ENCODE measurements around the gene SLC51B.
"Not testable (repeated sequence)": the region's sequence is repeated elsewhere in the genome, so short reads cannot be mapped to it uniquely, and the experiment has no call there.

Gene SLC51B

DNA sequence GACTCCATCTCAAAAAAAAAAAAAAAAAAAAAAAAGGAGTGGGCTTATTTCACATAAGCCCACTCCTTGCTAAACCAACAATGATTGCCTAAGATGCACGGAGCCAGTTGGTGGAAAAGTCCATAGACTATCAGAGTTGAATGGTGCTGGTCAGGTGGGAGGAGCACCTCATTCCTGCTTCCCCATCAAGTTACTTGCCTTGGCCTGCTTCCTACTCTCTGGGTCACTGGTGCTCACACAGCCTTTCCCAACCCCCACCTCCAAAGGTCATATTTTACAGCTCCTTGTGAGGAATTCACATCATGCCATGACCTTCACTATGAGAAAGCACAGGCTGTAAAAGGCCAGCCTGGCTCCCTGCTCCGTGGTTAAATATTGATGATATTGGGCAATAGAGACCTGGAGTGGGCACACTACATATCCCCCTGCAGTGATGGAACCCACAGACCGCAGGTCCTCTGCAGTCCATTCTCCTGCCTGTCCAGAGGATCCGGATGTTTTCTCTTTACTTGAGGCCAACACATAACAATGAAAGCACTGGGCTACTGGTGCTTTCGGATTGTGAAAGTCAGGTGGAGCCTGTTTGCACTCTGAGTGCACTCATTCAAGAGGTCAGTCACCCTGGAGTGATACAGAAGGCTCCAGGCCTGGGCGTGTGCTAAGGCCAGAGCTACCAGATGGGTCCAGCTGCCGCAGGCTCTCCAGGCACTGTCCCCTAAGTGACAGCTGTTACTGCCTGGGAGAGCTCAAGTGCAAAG is at the start of gene SLC51B:
Gene SLC51B, plus strand, starts transcription at position 664 of the 758 bp plus-strand sequence. CDS start 4,618 bp downstream, outside the sequence.
- Histone ChIP-seq H3K4me1 (peaks cover 18% of the 10 kb centered on the region), H3K27ac (no peak within 1 kb of the TSS), H3K27me3 (no peaks in the 10 kb centered on the region), H3K9me3 (no peaks in the 10 kb centered on the region), H4K20me1 (no peaks in the 10 kb centered on the region), H3K9ac (no peak within 1 kb of the TSS), H3K4me2 (no peak within 1 kb of the TSS), H3K36me3 (no peaks in the 10 kb centered on the region), H3K4me3 (no peak within 1 kb of the TSS)
- TF ChIP-seq Cebpa-rat (IDR thresholded peaks at IDR 0.05), result no peak

GRCh38 chr15:64997066-64997465 is 48.1 kb upstream of the SLC51B start:
- no peak overlapping the region for H3K9ac ChIP-seq
- no peak overlapping the region for H3K4me3 ChIP-seq
- no peaks in the 10 kb centered on the region for H3K27me3 ChIP-seq
- H3K9me3 ChIP-seq, result no peaks in the 10 kb centered on the region
- no peaks in the 10 kb centered on the region for H4K20me1 ChIP-seq
- TF ChIP-seq Cebpa-rat (IDR thresholded peaks at IDR 0.05), result no peak
- H3K36me3 ChIP-seq, result peaks cover 10% of the 10 kb centered on the region
- H3K27ac ChIP-seq, result no peak overlapping the region
- H3K4me1 ChIP-seq, result 0 out of 2 replicates have a peak, but pooled peaks cover 6% of the 10 kb centered on the region
- no peak overlapping the region for H3K4me2 ChIP-seq

GRCh38 chr15:64997745-64998375 is 47.3 kb upstream of the SLC51B start:
- H3K9ac ChIP-seq, result no peak overlapping the region
- peaks cover 18% of the 10 kb centered on the region for H3K36me3 ChIP-seq
- TF ChIP-seq Cebpa-rat (IDR thresholded peaks at IDR 0.05), result no peak
- no peaks in the 10 kb centered on the region for H3K9me3 ChIP-seq
- no peak overlapping the region for H3K27ac ChIP-seq
- no peaks in the 10 kb centered on the region for H4K20me1 ChIP-seq
- no peak overlapping the region for H3K4me2 ChIP-seq
- H3K4me1 ChIP-seq, result 0 out of 2 replicates have a peak, but pooled peaks cover 6% of the 10 kb centered on the region
- H3K4me3 ChIP-seq, result no peak overlapping the region
- H3K27me3 ChIP-seq, result no peaks in the 10 kb centered on the region

GRCh38 chr15:65004993-65005392 is 40.2 kb upstream of the SLC51B start:
- TF ChIP-seq Cebpa-rat (IDR thresholded peaks at IDR 0.05), result no peak
- no peak overlapping the region for H3K27ac ChIP-seq
- no peak overlapping the region for H3K4me3 ChIP-seq
- no peaks in the 10 kb centered on the region for H4K20me1 ChIP-seq
- H3K36me3 ChIP-seq, result peaks cover 54% of the 10 kb centered on the region
- H3K4me2 ChIP-seq, result no peak overlapping the region
- no peak overlapping the region for H3K9ac ChIP-seq
- no peaks in the 10 kb centered on the region for H3K4me1 ChIP-seq
- no peaks in the 10 kb centered on the region for H3K27me3 ChIP-seq
- no peaks in the 10 kb centered on the region for H3K9me3 ChIP-seq

DNA sequence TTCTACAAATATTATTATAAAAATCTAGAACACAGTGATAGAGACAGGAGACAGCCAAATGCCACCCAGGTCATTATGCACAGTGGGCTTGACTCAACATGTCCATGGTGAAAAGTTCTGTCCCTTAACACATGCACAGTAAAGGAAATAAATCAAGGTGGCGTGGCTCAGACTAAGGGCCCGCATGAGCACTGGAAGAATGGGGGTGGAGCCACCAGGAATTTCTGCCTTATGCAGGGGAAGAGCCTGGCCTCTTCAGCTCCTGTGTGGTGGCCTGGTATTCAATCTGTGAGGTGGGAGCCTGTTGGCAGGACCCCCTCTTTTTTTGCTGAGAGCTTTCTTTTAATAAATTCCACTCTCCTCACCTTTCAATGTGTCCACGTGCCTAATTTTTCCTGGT is 38.3 kb upstream of the SLC51B start:
- Histone ChIP-seq H4K20me1 (no peaks in the 10 kb centered on the region), H3K4me3 (no peak overlapping the region), H3K9me3 (no peaks in the 10 kb centered on the region), H3K4me1 (no peaks in the 10 kb centered on the region), H3K9ac (no peak overlapping the region), H3K27ac (no peak overlapping the region), H3K4me2 (no peak overlapping the region), H3K36me3 (peaks cover 59% of the 10 kb centered on the region), H3K27me3 (no peaks in the 10 kb centered on the region)
- no peak for TF ChIP-seq Cebpa-rat (IDR thresholded peaks at IDR 0.05)

GRCh38 chr15:65008983-65009382 is 36.2 kb upstream of the SLC51B start:
- TF ChIP-seq Cebpa-rat (IDR thresholded peaks at IDR 0.05), result no peak

DNA sequence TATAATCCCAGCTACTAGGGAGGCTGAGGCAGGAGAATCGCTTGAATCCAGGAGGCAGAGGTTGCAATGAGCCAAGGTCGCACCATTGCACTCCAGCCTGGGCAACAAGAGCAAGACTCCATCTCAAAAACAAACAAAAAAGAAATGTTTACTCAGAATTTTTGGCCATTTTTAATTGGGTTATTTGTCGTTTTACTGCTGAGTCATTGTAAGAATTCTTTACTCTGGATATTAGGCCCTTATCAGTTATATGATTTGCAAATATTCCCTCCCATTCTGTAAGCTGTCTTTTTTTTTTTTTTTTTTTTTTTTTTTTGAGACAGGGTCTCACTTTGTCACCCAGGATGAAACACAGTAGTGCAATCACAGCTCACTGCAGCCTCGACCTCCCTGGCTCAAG is 34.0 kb upstream of the SLC51B start:
- H3K9ac ChIP-seq, H4K20me1 ChIP-seq, H3K4me2 ChIP-seq, H3K27me3 ChIP-seq, H3K27ac ChIP-seq, H3K4me3 ChIP-seq, H3K4me1 ChIP-seq: not testable (repeated sequence)
- peaks cover 16% of the 10 kb centered on the region for H3K9me3 ChIP-seq
- peaks cover 63% of the 10 kb centered on the region for H3K36me3 ChIP-seq

More at GRCh38 chr15:65008983-65009382, 36.2 kb upstream of the SLC51B start:
- no peak overlapping the region for H3K4me2 ChIP-seq
- H3K36me3 ChIP-seq, result peaks cover 58% of the 10 kb centered on the region
- H3K4me3 ChIP-seq, result no peak overlapping the region
- H3K4me1 ChIP-seq, result no peaks in the 10 kb centered on the region
- no peak overlapping the region for H3K27ac ChIP-seq
- H3K27me3 ChIP-seq, result no peaks in the 10 kb centered on the region
- peaks cover 11% of the 10 kb centered on the region for H3K9me3 ChIP-seq
- H4K20me1 ChIP-seq, result no peaks in the 10 kb centered on the region
- H3K9ac ChIP-seq, result no peak overlapping the region

GRCh38 chr15:65020419-65020818 is 24.8 kb upstream of the SLC51B start:
- Histone ChIP-seq H3K4me1 (no peaks in the 10 kb centered on the region), H3K9me3 (no peaks in the 10 kb centered on the region), H4K20me1 (no peaks in the 10 kb centered on the region), H3K27me3 (no peaks in the 10 kb centered on the region), H3K27ac (no peak overlapping the region), H3K4me3 (no peak overlapping the region), H3K4me2 (no peak overlapping the region), H3K36me3 (peaks cover 80% of the 10 kb centered on the region), H3K9ac (no peak overlapping the region)
- TF ChIP-seq Cebpa-rat (IDR thresholded peaks at IDR 0.05), result no peak

- no peak overlapping the region for H3K9ac ChIP-seq
- H3K27ac ChIP-seq, result no peak overlapping the region
- no peak for TF ChIP-seq Cebpa-rat (IDR thresholded peaks at IDR 0.05)
- H3K9me3 ChIP-seq, result no peaks in the 10 kb centered on the region
- no peaks in the 10 kb centered on the region for H3K4me1 ChIP-seq
- no peak overlapping the region for H3K4me2 ChIP-seq
- H4K20me1 ChIP-seq, result no peaks in the 10 kb centered on the region
- H3K36me3 ChIP-seq, result peaks cover 81% of the 10 kb centered on the region
- no peak overlapping the region for H3K4me3 ChIP-seq
- no peaks in the 10 kb centered on the region for H3K27me3 ChIP-seq
Observed at GRCh38 chr15:65021488-65021887, 23.7 kb upstream of the SLC51B start.

- no peak for TF ChIP-seq Cebpa-rat (IDR thresholded peaks at IDR 0.05)
- no peak overlapping the region for H3K4me3 ChIP-seq
Observed at GRCh38 chr15:65026756-65027155, 18.4 kb upstream of the SLC51B start.

More at GRCh38 chr15:65026756-65027155, 18.4 kb upstream of the SLC51B start:
- H3K9ac ChIP-seq, result no peak overlapping the region
- no peaks in the 10 kb centered on the region for H3K9me3 ChIP-seq
- peaks cover 8% of the 10 kb centered on the region; the same call in 1 of the 2 replicates for H4K20me1 ChIP-seq
- H3K27ac ChIP-seq, result no peak overlapping the region
- H3K27me3 ChIP-seq, result no peaks in the 10 kb centered on the region
- peaks cover 23% of the 10 kb centered on the region for H3K4me1 ChIP-seq
- H3K4me2 ChIP-seq, result no peak overlapping the region
- H3K36me3 ChIP-seq, result peaks cover 46% of the 10 kb centered on the region

Measured in BLaER1 (cell line).